Osteocyte (in vitro differentiated cells): ENCODE measurements around the gene SIPA1. TPM values are rescaled to one million over a fixed set of nuclear protein-coding genes. Genes with fewer than 3 reads are reported as not detected.
A peak's percentile ranks its signal among the peaks of the same experiment; 100 is the strongest.
"Not testable (repeated sequence)": the region's sequence is repeated elsewhere in the genome, so short reads cannot be mapped to it uniquely, and the experiment has no call there.

Source experiments
- DNase-seq: peaks from one replicate; pipeline ENCODE4 v3.0.0; 2021; ENCODE audit warnings: mixed read lengths; ENCODE audit not compliant: unreplicated experiment; ENCODE audit errors: extremely low spot score
- H3K27ac Mint-ChIP-seq: one replicate; pipeline ENCODE4 v1.8.0; 2021; ENCODE audit warnings: mild to moderate bottlenecking, mixed read lengths; ENCODE audit not compliant: unreplicated experiment
- H3K27me3 Mint-ChIP-seq: one replicate; pipeline ENCODE4 v1.8.0; 2021; ENCODE audit warnings: mixed read lengths; ENCODE audit not compliant: unreplicated experiment
- H3K36me3 Mint-ChIP-seq: one replicate; pipeline ENCODE4 v1.8.0; 2021; ENCODE audit warnings: mixed read lengths; ENCODE audit not compliant: unreplicated experiment
- H3K4me1 Mint-ChIP-seq: one replicate; pipeline ENCODE4 v1.8.0; 2021; ENCODE audit warnings: mixed read lengths; ENCODE audit not compliant: unreplicated experiment
- H3K4me3 Mint-ChIP-seq: one replicate; pipeline ENCODE4 v1.8.0; 2021; ENCODE audit warnings: mild to moderate bottlenecking, moderate library complexity, mixed read lengths; ENCODE audit not compliant: unreplicated experiment
- H3K9me3 Mint-ChIP-seq: one replicate; pipeline ENCODE4 v1.8.0; 2021; ENCODE audit warnings: mixed read lengths; ENCODE audit not compliant: unreplicated experiment
- total RNA-seq: library from RNA; stranded (reverse); gene quantifications from 2 replicates; pipeline ENCODE4 v1.2.1, GENCODE V29; 2021
- TF ChIP-seq, protein P1 (sequence below): fragments of 200-600 bp; sonication (generic); IDR thresholded peaks from 2 replicates; pipeline ENCODE4 v1.5.0; 2021; ENCODE audit warnings: antibody characterized with exemption, mild to moderate bottlenecking, moderate library complexity

Gene SIPA1
- total RNA-seq, 1 donor from 2014 or later: 34.7 TPM

DNA sequence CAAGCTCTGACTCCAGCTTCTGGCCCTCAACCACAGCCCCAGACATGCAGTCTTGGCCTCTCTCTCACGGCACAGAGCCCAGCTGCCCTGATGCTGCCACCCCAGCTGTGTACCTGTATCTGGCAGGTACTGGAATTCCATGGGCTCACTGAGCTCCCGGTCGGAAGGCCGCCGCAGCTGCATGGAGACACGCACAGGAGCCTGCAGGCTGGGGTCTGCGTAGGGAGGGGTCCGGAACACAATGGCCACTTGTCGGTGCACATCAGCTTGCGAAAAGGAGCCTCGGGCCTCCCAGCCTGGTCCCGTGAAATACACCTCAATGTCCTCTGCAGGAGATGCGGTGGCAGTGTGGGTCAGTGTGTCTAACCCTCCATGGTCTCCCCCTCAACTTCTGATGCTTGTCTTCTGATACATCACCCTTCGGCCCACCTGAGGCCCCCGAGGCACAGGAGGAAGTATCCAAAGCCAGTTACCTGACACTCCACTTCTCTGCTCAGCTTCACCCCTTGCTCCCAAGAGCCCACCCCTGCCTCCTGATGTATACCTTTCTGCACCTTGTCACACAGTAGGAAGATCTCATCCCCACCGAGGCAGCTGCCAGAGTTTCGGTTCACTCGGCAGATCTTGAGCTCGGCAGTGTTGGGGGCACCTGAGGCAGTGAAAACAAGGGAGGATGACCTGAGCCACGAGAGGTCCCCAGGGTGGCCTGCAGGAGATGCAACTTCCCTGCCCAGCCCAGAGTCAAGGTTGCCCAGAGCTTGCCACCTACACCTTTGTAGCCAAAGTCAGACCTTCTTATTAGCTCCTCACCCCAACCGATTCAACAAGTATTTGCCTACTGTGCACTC is 20.5 kb downstream of the SIPA1 start:
- H3K27me3 Mint-ChIP-seq: no peaks in the 10 kb centered on the region
- DNase-seq: no peak
- H3K9me3 Mint-ChIP-seq: no peaks in the 10 kb centered on the region
- H3K27ac Mint-ChIP-seq: no peak overlapping the region
- H3K4me1 Mint-ChIP-seq: peaks cover 26% of the 10 kb centered on the region
- TF ChIP-seq, protein P1, sequence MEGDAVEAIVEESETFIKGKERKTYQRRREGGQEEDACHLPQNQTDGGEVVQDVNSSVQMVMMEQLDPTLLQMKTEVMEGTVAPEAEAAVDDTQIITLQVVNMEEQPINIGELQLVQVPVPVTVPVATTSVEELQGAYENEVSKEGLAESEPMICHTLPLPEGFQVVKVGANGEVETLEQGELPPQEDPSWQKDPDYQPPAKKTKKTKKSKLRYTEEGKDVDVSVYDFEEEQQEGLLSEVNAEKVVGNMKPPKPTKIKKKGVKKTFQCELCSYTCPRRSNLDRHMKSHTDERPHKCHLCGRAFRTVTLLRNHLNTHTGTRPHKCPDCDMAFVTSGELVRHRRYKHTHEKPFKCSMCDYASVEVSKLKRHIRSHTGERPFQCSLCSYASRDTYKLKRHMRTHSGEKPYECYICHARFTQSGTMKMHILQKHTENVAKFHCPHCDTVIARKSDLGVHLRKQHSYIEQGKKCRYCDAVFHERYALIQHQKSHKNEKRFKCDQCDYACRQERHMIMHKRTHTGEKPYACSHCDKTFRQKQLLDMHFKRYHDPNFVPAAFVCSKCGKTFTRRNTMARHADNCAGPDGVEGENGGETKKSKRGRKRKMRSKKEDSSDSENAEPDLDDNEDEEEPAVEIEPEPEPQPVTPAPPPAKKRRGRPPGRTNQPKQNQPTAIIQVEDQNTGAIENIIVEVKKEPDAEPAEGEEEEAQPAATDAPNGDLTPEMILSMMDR: no peak
- H3K4me3 Mint-ChIP-seq: no peak overlapping the region
- H3K36me3 Mint-ChIP-seq: peaks cover 48% of the 10 kb centered on the region

DNA sequence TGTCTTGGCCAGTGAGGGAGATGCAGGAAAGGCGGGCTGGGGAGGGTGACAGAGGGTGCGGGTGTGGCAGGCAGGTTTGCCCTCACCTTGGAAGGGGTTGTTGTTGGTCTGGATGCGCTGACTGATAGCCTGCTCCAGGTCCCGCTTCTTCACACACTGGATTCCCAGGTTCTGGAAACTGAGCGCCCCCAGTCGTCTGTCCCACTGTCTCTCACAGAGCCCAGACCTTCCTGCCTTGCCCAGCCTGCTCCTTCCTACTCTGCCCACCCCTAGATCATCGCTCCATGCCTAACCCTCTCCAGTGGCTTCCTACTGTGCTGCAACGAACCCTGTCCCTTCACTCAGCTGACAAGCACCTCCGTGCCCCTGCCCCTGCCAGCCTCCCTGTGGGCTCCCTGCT is 22.1 kb downstream of the SIPA1 start:
- Mint-ChIP-seq H3K36me3 (peaks cover 46% of the 10 kb centered on the region), H3K27ac (no peak overlapping the region), H3K27me3 (no peaks in the 10 kb centered on the region), H3K4me1 (peaks cover 22% of the 10 kb centered on the region), H3K4me3 (peak overlapping the region; percentile 23), H3K9me3 (no peaks in the 10 kb centered on the region)
- TF ChIP-seq, protein P1: no peak
- no peak for DNase-seq

DNA sequence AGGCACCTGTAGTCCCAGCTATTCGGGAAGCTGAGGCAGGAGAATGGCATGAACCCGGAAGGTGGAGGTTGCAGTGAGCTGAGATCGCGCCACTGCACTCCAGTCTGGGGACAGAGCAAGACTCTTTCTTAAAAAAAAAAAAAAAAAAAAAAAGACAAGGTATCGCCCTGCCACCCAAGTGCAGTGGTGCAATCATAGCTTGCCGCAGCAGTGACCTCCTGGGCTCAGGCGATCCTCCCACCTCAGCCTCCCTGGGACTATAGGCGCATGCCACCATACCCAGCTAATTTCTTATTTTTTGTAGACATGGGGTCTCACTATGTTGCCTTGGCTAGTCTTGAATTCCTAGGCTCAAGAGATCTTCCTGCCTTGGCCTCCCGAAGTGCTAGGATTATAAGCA is 23.0 kb downstream of the SIPA1 start:
- Mint-ChIP-seq H3K4me3 (peak overlapping the region; percentile 45), H3K4me1 (peaks cover 21% of the 10 kb centered on the region), H3K36me3 (peaks cover 40% of the 10 kb centered on the region)
- H3K27me3 Mint-ChIP-seq, H3K9me3 Mint-ChIP-seq, DNase-seq, H3K27ac Mint-ChIP-seq: not testable (repeated sequence)

DNA sequence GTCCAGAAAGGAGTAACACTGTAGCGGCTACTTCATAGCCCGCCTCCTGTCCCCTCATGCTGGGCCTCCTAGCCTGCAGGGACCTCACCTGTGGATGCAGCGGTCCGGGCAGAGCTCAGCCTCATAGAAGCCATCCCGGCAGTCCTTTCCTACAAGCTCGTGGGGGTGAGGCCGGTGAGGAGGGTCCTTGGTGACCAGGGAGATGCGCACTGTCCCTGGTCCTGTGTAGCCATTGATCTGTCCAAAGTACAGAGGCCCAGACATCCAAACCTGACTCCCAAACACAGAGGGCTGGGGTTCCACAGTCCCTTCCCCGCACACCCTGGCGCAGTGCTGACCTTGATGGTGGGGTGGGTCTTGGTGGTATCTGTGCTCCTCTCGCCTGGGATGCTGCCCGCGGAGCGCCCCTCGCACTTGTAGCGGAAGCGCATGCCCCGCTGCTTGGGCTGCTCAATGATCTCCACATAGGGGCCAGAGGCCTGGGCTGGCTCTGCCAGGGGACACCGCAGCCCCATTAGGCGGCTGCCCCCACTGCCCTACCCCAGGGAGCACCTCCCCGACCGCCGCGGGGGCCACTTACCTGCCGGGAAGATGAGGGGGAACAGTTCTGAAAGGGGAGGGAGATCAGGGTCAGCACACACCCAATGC is 23.8 kb downstream of the SIPA1 start:
- no peaks in the 10 kb centered on the region for H3K9me3 Mint-ChIP-seq
- peak overlapping the region; percentile 59 for H3K27ac Mint-ChIP-seq
- TF ChIP-seq, protein P1: no peak
- peaks cover 34% of the 10 kb centered on the region for H3K36me3 Mint-ChIP-seq
- peak overlapping the region; percentile 77 for H3K4me3 Mint-ChIP-seq
- H3K4me1 Mint-ChIP-seq: peaks cover 21% of the 10 kb centered on the region
- DNase-seq: no peak
- H3K27me3 Mint-ChIP-seq: no peaks in the 10 kb centered on the region

DNA sequence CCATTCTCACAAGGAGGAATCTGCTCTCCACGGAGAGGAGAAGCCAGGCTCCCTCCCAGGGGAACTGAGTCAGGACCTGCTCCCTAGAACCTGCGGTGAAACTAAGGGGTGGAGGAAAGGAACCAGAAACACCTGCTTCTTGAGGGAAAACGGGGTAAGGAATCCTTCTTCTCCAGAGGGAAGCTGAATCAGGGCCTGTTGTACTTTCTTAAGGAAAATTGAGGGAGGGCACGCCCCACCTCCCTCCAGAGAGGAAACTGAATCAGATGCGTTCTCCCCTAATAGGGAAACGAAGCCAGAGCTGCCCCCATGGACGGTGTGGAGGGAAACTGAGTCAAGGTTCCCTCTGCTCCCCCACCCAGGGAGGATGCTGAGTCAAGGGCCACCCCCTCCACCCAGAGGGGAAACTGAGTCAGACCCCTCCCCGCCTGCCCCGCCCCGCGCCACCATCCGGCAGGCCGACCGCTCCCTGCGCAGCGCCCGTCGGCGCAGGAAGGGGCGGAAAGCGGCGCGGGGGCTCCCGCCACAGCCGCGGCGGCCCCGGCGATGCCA is 24.4 kb downstream of the SIPA1 start:
- Mint-ChIP-seq H3K4me1 (peaks cover 21% of the 10 kb centered on the region), H3K9me3 (no peaks in the 10 kb centered on the region), H3K4me3 (peak overlapping the region; percentile 77), H3K27ac (peak overlapping the region; percentile 59), H3K27me3 (no peaks in the 10 kb centered on the region), H3K36me3 (peaks cover 32% of the 10 kb centered on the region)
- TF ChIP-seq, protein P1: no peak
- DNase-seq: no peak
